ENCODE measurements around the gene CTRB1.

DNA sequence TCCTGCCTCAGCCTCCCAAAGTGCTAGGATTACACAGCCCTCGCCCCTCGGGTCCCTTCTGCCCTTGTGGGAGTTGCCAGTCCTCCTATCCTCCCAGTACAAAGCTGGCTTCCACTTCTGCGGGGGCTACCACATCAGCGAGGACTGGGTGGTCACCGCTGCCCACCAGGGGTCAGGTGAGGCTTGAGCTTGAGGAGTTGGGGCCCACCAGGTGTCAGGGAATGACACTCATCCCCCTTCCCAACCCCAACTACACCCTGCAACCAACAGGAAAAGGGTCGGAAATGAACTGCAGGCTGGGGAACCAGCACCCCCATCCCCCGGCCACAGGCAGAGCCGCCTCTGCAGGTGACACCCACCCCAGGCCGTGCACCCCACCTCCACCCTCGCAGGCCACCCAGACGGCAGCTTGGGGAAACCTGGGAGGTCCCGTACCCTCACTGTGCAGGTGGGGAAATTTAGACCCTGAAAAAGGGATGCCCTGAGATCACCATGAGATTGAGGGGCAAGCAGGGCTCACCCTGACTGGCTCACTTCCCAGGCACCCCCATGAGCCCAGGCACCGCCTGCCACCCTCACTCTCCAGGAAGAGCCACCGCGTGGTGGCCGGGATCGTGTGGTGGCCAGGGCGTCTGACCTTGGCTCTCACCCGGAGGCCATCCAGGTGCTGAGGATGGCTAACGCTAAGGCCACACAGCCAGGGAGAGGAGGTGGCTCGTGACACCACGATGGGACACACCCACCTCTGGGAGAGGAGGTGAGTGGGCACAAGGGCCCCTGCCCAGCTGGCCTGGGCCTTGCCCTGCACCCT, 8.0 kb downstream of the CTRB1 start:
- TF ChIP-seq, protein P1, sequence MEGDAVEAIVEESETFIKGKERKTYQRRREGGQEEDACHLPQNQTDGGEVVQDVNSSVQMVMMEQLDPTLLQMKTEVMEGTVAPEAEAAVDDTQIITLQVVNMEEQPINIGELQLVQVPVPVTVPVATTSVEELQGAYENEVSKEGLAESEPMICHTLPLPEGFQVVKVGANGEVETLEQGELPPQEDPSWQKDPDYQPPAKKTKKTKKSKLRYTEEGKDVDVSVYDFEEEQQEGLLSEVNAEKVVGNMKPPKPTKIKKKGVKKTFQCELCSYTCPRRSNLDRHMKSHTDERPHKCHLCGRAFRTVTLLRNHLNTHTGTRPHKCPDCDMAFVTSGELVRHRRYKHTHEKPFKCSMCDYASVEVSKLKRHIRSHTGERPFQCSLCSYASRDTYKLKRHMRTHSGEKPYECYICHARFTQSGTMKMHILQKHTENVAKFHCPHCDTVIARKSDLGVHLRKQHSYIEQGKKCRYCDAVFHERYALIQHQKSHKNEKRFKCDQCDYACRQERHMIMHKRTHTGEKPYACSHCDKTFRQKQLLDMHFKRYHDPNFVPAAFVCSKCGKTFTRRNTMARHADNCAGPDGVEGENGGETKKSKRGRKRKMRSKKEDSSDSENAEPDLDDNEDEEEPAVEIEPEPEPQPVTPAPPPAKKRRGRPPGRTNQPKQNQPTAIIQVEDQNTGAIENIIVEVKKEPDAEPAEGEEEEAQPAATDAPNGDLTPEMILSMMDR (IDR thresholded peaks at IDR 0.05) = no peak
- TF ChIP-seq POLR2A (IDR thresholded peaks at IDR 0.05) = no peak
